ENCODE measurements around the gene SEPTIN14. TPM values are rescaled to one million over a fixed set of nuclear protein-coding genes. Genes with fewer than 3 reads are reported as not detected.
"Not testable (repeated sequence)": the region's sequence is repeated elsewhere in the genome, so short reads cannot be mapped to it uniquely, and the experiment has no call there.

SEPTIN14 gene
- total RNA-seq, 1 donor from 2014 or later: not detected

- peaks cover 6% of the 10 kb centered on the region for H3K36me3 Mint-ChIP-seq (ENCODE audit: unreplicated experiment)
- no peak for DNase-seq
- no peak overlapping the region for H3K27ac Mint-ChIP-seq (ENCODE audit: unreplicated experiment)
- no peak overlapping the region for H3K4me3 Mint-ChIP-seq (ENCODE audit: unreplicated experiment)
- no peaks in the 10 kb centered on the region for H3K4me1 Mint-ChIP-seq (ENCODE audit: low read depth, unreplicated experiment)
- TF ChIP-seq, protein P1, sequence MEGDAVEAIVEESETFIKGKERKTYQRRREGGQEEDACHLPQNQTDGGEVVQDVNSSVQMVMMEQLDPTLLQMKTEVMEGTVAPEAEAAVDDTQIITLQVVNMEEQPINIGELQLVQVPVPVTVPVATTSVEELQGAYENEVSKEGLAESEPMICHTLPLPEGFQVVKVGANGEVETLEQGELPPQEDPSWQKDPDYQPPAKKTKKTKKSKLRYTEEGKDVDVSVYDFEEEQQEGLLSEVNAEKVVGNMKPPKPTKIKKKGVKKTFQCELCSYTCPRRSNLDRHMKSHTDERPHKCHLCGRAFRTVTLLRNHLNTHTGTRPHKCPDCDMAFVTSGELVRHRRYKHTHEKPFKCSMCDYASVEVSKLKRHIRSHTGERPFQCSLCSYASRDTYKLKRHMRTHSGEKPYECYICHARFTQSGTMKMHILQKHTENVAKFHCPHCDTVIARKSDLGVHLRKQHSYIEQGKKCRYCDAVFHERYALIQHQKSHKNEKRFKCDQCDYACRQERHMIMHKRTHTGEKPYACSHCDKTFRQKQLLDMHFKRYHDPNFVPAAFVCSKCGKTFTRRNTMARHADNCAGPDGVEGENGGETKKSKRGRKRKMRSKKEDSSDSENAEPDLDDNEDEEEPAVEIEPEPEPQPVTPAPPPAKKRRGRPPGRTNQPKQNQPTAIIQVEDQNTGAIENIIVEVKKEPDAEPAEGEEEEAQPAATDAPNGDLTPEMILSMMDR (IDR thresholded peaks at IDR 0.05; ENCODE audit: partially characterized antibody, unreplicated experiment): no peak
- peaks cover 4% of the 10 kb centered on the region for H3K9me3 Mint-ChIP-seq (ENCODE audit: unreplicated experiment)
- no peaks in the 10 kb centered on the region for H3K27me3 Mint-ChIP-seq (ENCODE audit: unreplicated experiment)
These were observed 68.0 kb downstream of the SEPTIN14 start for GRCh38 chr7:55794527-55794926.

GRCh38 chr7:55792048-55792447 lies 70.5 kb downstream of the SEPTIN14 start:
- Mint-ChIP-seq H3K9me3 (ENCODE audit: unreplicated experiment) (peaks cover under 1% of the 10 kb centered on the region), H3K27me3 (ENCODE audit: unreplicated experiment) (no peaks in the 10 kb centered on the region), H3K36me3 (ENCODE audit: unreplicated experiment) (peaks cover 1% of the 10 kb centered on the region), H3K4me1 (ENCODE audit: low read depth, unreplicated experiment) (no peaks in the 10 kb centered on the region), H3K27ac (ENCODE audit: unreplicated experiment) (no peak overlapping the region), H3K4me3 (ENCODE audit: unreplicated experiment) (no peak overlapping the region)
- no peak for DNase-seq
- TF ChIP-seq, protein P1 (IDR thresholded peaks at IDR 0.05; ENCODE audit: partially characterized antibody, unreplicated experiment): no peak

GRCh38 chr7:55787796-55788195 lies 74.8 kb downstream of the SEPTIN14 start:
- TF ChIP-seq, protein P1 (IDR thresholded peaks at IDR 0.05; ENCODE audit: partially characterized antibody, unreplicated experiment): no peak
- H3K27me3 Mint-ChIP-seq (ENCODE audit: unreplicated experiment): peaks cover 6% of the 10 kb centered on the region
- no peak for DNase-seq
- no peak overlapping the region for H3K27ac Mint-ChIP-seq (ENCODE audit: unreplicated experiment)
- no peaks in the 10 kb centered on the region for H3K4me1 Mint-ChIP-seq (ENCODE audit: low read depth, unreplicated experiment)
- H3K36me3 Mint-ChIP-seq (ENCODE audit: unreplicated experiment): no peaks in the 10 kb centered on the region
- peaks cover 1% of the 10 kb centered on the region for H3K9me3 Mint-ChIP-seq (ENCODE audit: unreplicated experiment)
- no peak overlapping the region for H3K4me3 Mint-ChIP-seq (ENCODE audit: unreplicated experiment)

- TF ChIP-seq, protein P1 (IDR thresholded peaks at IDR 0.05; ENCODE audit: partially characterized antibody, unreplicated experiment): no peak
- DNase-seq: no peak
- Mint-ChIP-seq H3K36me3 (ENCODE audit: unreplicated experiment) (no peaks in the 10 kb centered on the region), H3K4me1 (ENCODE audit: low read depth, unreplicated experiment) (no peaks in the 10 kb centered on the region), H3K9me3 (ENCODE audit: unreplicated experiment) (peaks cover 1% of the 10 kb centered on the region), H3K27ac (ENCODE audit: unreplicated experiment) (no peak overlapping the region), H3K4me3 (ENCODE audit: unreplicated experiment) (no peak overlapping the region), H3K27me3 (ENCODE audit: unreplicated experiment) (peaks cover 6% of the 10 kb centered on the region)
These were observed 75.7 kb downstream of the SEPTIN14 start for GRCh38 chr7:55786901-55787300.

DNA sequence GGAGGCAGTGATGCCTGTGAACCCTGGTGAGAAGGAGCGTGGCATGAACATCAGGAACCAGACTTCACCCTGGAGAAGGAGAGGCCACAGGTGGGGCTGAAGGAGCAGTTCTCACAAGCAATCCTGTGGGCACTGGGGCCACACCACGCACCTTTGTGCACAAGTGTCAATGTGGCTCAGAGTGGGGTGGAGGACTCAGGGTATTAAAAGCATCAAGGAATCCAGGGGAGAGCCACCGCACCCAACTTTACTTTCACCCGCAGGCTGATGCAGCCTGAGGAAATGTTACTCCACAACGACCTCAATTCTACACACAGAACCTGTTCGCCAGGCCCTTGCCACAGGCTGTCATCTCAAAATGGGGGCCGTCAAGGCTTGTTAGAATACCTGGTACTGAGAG lies 77.1 kb downstream of the SEPTIN14 start:
- not testable (repeated sequence) for H3K36me3 Mint-ChIP-seq (ENCODE audit: unreplicated experiment); H3K4me3 Mint-ChIP-seq (ENCODE audit: unreplicated experiment); H3K9me3 Mint-ChIP-seq (ENCODE audit: unreplicated experiment); H3K27ac Mint-ChIP-seq (ENCODE audit: unreplicated experiment); DNase-seq; H3K27me3 Mint-ChIP-seq (ENCODE audit: unreplicated experiment); H3K4me1 Mint-ChIP-seq (ENCODE audit: low read depth, unreplicated experiment)

GRCh38 chr7:55784151-55784550 lies 78.4 kb downstream of the SEPTIN14 start:
- Mint-ChIP-seq H3K4me3 (ENCODE audit: unreplicated experiment) (no peak overlapping the region), H3K27ac (ENCODE audit: unreplicated experiment) (no peak overlapping the region), H3K4me1 (ENCODE audit: low read depth, unreplicated experiment) (no peaks in the 10 kb centered on the region), H3K9me3 (ENCODE audit: unreplicated experiment) (peaks cover 5% of the 10 kb centered on the region), H3K36me3 (ENCODE audit: unreplicated experiment) (no peaks in the 10 kb centered on the region), H3K27me3 (ENCODE audit: unreplicated experiment) (peaks cover 11% of the 10 kb centered on the region)
- no peak for DNase-seq
- TF ChIP-seq, protein P1 (IDR thresholded peaks at IDR 0.05; ENCODE audit: partially characterized antibody, unreplicated experiment): no peak
